HepG2 (cell line): Measurements from ENCODE around the gene SGPL1.

Experiments used
- CREM ChIP-seq, 2 experiments: sonication (generic) in 1 of 2; formaldehyde crosslinking in 1 of 2; IDR thresholded peaks; 2 replicates each; pipeline versions ENCODE4 v1.4.0 to v1.6.1; 2016 to 2020; ENCODE audit warnings: antibody characterized with exemption in 1 of 2, mild to moderate bottlenecking in 1 of 2, missing genetic modification reagents in 1 of 2
- CTCF ChIP-seq: sonication (generic); formaldehyde crosslinking; IDR thresholded peaks from 2 replicates; pipeline ENCODE4 v1.5.0; 2020; ENCODE audit warnings: mild to moderate bottlenecking, missing genetic modification reagents, moderate library complexity
- EZH2 ChIP-seq: conservative IDR thresholded peaks from 2 replicates; pipeline ENCODE4 v1.6.1; 2012; ENCODE audit warnings: mild to moderate bottlenecking, low read depth, low read length, moderate library complexity
- HMGXB4 ChIP-seq, 2 experiments: sonication (generic) in 1 of 2; formaldehyde crosslinking in 1 of 2; IDR thresholded peaks; 2 replicates each; pipeline versions ENCODE4 v1.4.0 to v1.6.1; 2018 to 2020; ENCODE audit warnings: missing genetic modification reagents in 2 of 2, borderline replicate concordance in 1 of 2, low read depth in 1 of 2, mild to moderate bottlenecking in 1 of 2, missing biosample characterization in 1 of 2
- RBM22 ChIP-seq: fragments of 200-400 bp; formaldehyde crosslinking; optimal IDR thresholded peaks from 2 replicates; pipeline ENCODE3; 2017; ENCODE audit warnings: mild to moderate bottlenecking, low read length, moderate library complexity
- RBM39 ChIP-seq: fragments of 200-400 bp; formaldehyde crosslinking; IDR thresholded peaks from one replicate; pipeline ENCODE4 v1.6.1; 2018; ENCODE audit warnings: antibody characterized with exemption, mild to moderate bottlenecking, low read depth, low read length; ENCODE audit not compliant: poor library complexity, severe bottlenecking
- THAP8 ChIP-seq: sonication (generic); formaldehyde crosslinking; IDR thresholded peaks from 2 replicates; pipeline ENCODE4 v1.5.1; 2020; ENCODE audit warnings: missing genetic modification reagents, mild to moderate bottlenecking, borderline replicate concordance
- TP53 ChIP-seq: sonication (generic); formaldehyde crosslinking; conservative IDR thresholded peaks from 2 replicates; pipeline ENCODE4 v1.4.0; 2020; ENCODE audit warnings: missing genetic modification reagents
- ZBTB7A ChIP-seq: sonication (generic); formaldehyde crosslinking; IDR thresholded peaks from 2 replicates; pipeline ENCODE4 v1.8.0; 2022; ENCODE audit warnings: mild to moderate bottlenecking, missing genetic modification reagents
- ZFP36 ChIP-seq: fragments of 150-350 bp; IDR thresholded peaks from 2 replicates; pipeline ENCODE4 v1.6.1; 2018; ENCODE audit warnings: borderline replicate concordance, low read length, low read depth; ENCODE audit not compliant: partially characterized antibody
- ZNF10 ChIP-seq: sonication (generic); formaldehyde crosslinking; IDR thresholded peaks from 2 replicates; pipeline ENCODE4 v1.4.0; 2020; ENCODE audit warnings: mild to moderate bottlenecking, low read depth, missing genetic modification reagents, borderline replicate concordance

- no peak for TF ChIP-seq ZFP36
- TF ChIP-seq RBM22: no peak
- no peak for TF ChIP-seq CTCF (CRISPR knock-in tag)
- TF ChIP-seq RBM39: no peak
- no peak for TF ChIP-seq ZNF10 (CRISPR knock-in tag)
- no peak for TF ChIP-seq ZBTB7A (CRISPR knock-in tag)
- no peak for TF ChIP-seq THAP8 (CRISPR knock-in tag)
- no peak for TF ChIP-seq CREM (IDR thresholded peaks at IDR 0.05)
- no peak for TF ChIP-seq CREM (CRISPR knock-in tag; IDR thresholded peaks at IDR 0.05)
- TF ChIP-seq HMGXB4 (CRISPR knock-in tag; IDR thresholded peaks at IDR 0.05; ENCODE audit: borderline replicate concordance in 1 of 2, low read depth in 1 of 2): no peak
- TF ChIP-seq EZH2: no peak
- TF ChIP-seq TP53 (CRISPR knock-in tag): no peak
Observed at GRCh38 chr10:70843333-70843732, 27.6 kb downstream of the SGPL1 start.
